Subcutaneous adipose tissue (tissue), 4 donors: ENCODE data around the gene SPAG8. TPM values are rescaled to one million over a fixed set of nuclear protein-coding genes. Genes with fewer than 3 reads are reported as not detected.

Experiments used
- CTCF ChIP-seq: fragments of 450-650 bp; IDR thresholded peaks from one replicate; pipeline ENCODE4 v1.5.1; 2016; ENCODE audit warnings: low read depth, mild to moderate bottlenecking, control low read depth, antibody characterized with exemption, moderate library complexity
- total RNA-seq, 4 donors: library from RNA; depleted of rRNA; stranded (reverse); fragments of >200 nt; gene quantifications; one replicate each; pipeline ENCODE4 v1.1.0, GENCODE V29; 2016

Gene SPAG8
- total RNA-seq, 4 donors from 2014 or later: 0.33 to 1.8 (median 1.0) TPM

GRCh38 chr9:35806101-35806500, 6.0 kb downstream of the SPAG8 start:
- TF ChIP-seq CTCF: no peak

- TF ChIP-seq CTCF: no peak
Observed at GRCh38 chr9:35801328-35802128, 10.5 kb downstream of the SPAG8 start.

GRCh38 chr9:35800530-35800929, 11.5 kb downstream of the SPAG8 start:
- no peak for TF ChIP-seq CTCF

GRCh38 chr9:35798658-35799374, 13.2 kb downstream of the SPAG8 start:
- TF ChIP-seq CTCF: no peak

- no peak for TF ChIP-seq CTCF
Observed at GRCh38 chr9:35797311-35798109, 14.6 kb downstream of the SPAG8 start.

- TF ChIP-seq CTCF: no peak
Observed at GRCh38 chr9:35795695-35796094, 16.4 kb downstream of the SPAG8 start.

- no peak for TF ChIP-seq CTCF
Observed at GRCh38 chr9:35793461-35793860, 18.6 kb downstream of the SPAG8 start.
